GM23248 (cell line): Measurements from ENCODE around the gene DYSF.

Source experiments
- EZH2 ChIP-seq: fragments of 200-600 bp; sonication (generic); IDR thresholded peaks from 2 replicates; pipeline ENCODE4 v1.6.1; 2018; ENCODE audit warnings: antibody characterized with exemption, mild to moderate bottlenecking; ENCODE audit not compliant: insufficient read depth, poor library complexity, severe bottlenecking
- EZH2phosphoT487 ChIP-seq: fragments of 200-600 bp; sonication (generic); IDR thresholded peaks from 2 replicates; pipeline ENCODE4 v1.6.1; 2018; ENCODE audit warnings: antibody characterized with exemption, moderate library complexity, mild to moderate bottlenecking, low read depth; ENCODE audit not compliant: insufficient read depth

GRCh38 chr2:71725836-71726235 is 272.5 kb downstream of the DYSF start:
- no peak for TF ChIP-seq EZH2
- TF ChIP-seq EZH2phosphoT487 = no peak
